ENCODE results near the gene CEL. TPM values are rescaled to one million over a fixed set of nuclear protein-coding genes. Genes with fewer than 3 reads are reported as not detected.

Gene CEL
- total RNA-seq, 1 donor from 2014 or later = 1.9 TPM

- Mint-ChIP-seq H3K4me1 (ENCODE audit: unreplicated experiment) (peaks cover 28% of the 10 kb centered on the region), H3K4me3 (ENCODE audit: unreplicated experiment) (no peak overlapping the region), H3K36me3 (ENCODE audit: unreplicated experiment) (peaks cover 21% of the 10 kb centered on the region), H3K9me3 (ENCODE audit: unreplicated experiment) (no peaks in the 10 kb centered on the region), H3K27ac (ENCODE audit: unreplicated experiment) (no peak overlapping the region), H3K27me3 (ENCODE audit: unreplicated experiment) (no peaks in the 10 kb centered on the region)
- no peak for DNase-seq (ENCODE audit: extremely low spot score, unreplicated experiment)
- no peak for TF ChIP-seq CTCF (IDR thresholded peaks at IDR 0.05)
These were observed 48.3 kb downstream of the CEL start for GRCh38 chr9:133109931-133110650.

- no peak overlapping the region for H3K4me3 Mint-ChIP-seq (ENCODE audit: unreplicated experiment)
- H3K36me3 Mint-ChIP-seq (ENCODE audit: unreplicated experiment) = peaks cover 16% of the 10 kb centered on the region
- DNase-seq (ENCODE audit: extremely low spot score, unreplicated experiment) = no peak
- TF ChIP-seq CTCF (IDR thresholded peaks at IDR 0.05) = no peak
- no peaks in the 10 kb centered on the region for H3K9me3 Mint-ChIP-seq (ENCODE audit: unreplicated experiment)
- H3K27me3 Mint-ChIP-seq (ENCODE audit: unreplicated experiment) = no peaks in the 10 kb centered on the region
- H3K4me1 Mint-ChIP-seq (ENCODE audit: unreplicated experiment) = peaks cover 37% of the 10 kb centered on the region
- H3K27ac Mint-ChIP-seq (ENCODE audit: unreplicated experiment) = no peak overlapping the region
These were observed 50.3 kb downstream of the CEL start for GRCh38 chr9:133111808-133112662.

GRCh38 chr9:133112663-133113026 lies 50.9 kb downstream of the CEL start:
- no peak for TF ChIP-seq CTCF (IDR thresholded peaks at IDR 0.05)
- Mint-ChIP-seq H3K36me3 (ENCODE audit: unreplicated experiment) (peaks cover 15% of the 10 kb centered on the region), H3K4me3 (ENCODE audit: unreplicated experiment) (no peak overlapping the region), H3K9me3 (ENCODE audit: unreplicated experiment) (no peaks in the 10 kb centered on the region), H3K27me3 (ENCODE audit: unreplicated experiment) (no peaks in the 10 kb centered on the region), H3K27ac (ENCODE audit: unreplicated experiment) (peak overlapping the region; percentile 88), H3K4me1 (ENCODE audit: unreplicated experiment) (peaks cover 42% of the 10 kb centered on the region)
- DNase-seq (ENCODE audit: extremely low spot score, unreplicated experiment) = no peak

- H3K4me1 Mint-ChIP-seq (ENCODE audit: unreplicated experiment) = peaks cover 48% of the 10 kb centered on the region
- peak overlapping the region; percentile 88 for H3K27ac Mint-ChIP-seq (ENCODE audit: unreplicated experiment)
- peaks cover 10% of the 10 kb centered on the region for H3K36me3 Mint-ChIP-seq (ENCODE audit: unreplicated experiment)
- H3K9me3 Mint-ChIP-seq (ENCODE audit: unreplicated experiment) = no peaks in the 10 kb centered on the region
- H3K4me3 Mint-ChIP-seq (ENCODE audit: unreplicated experiment) = peak overlapping the region; percentile 26
- no peak for TF ChIP-seq CTCF (IDR thresholded peaks at IDR 0.05)
- no peaks in the 10 kb centered on the region for H3K27me3 Mint-ChIP-seq (ENCODE audit: unreplicated experiment)
- no peak for DNase-seq (ENCODE audit: extremely low spot score, unreplicated experiment)
These were observed 51.6 kb downstream of the CEL start for GRCh38 chr9:133113163-133113948.

Data from osteocyte (in vitro differentiated cells).